Stimulated activated CD8-positive, alpha-beta memory T cell treated with anti-CD3 and anti-CD28 coated beads, Interleukin-15, amount 100 ng/mL, for 24 hours (primary cell): ENCODE results near the gene FHL1.
"Not testable (repeated sequence)": the region's sequence is repeated elsewhere in the genome, so short reads cannot be mapped to it uniquely, and the experiment has no call there.

Experiments
- DNase-seq: peaks from one replicate; pipeline ENCODE4 v3.0.0-alpha.2; 2020; ENCODE audit warnings: low read depth

The FHL1 gene

GRCh38 chrX:136147315-136147901, at the start of gene FHL1:
FHL1 (plus strand) TSS chrX:136147533.
- no peak for DNase-seq

GRCh38 chrX:136097871-136098805, 49.2 kb upstream of the FHL1 start:
- DNase-seq, result no peak

- DNase-seq, result no peak
Measured at GRCh38 chrX:136104936-136105335, 42.4 kb upstream of the FHL1 start.

- no peak for DNase-seq
Measured at GRCh38 chrX:136106920-136107528, 40.3 kb upstream of the FHL1 start.

GRCh38 chrX:136108905-136109304, 38.4 kb upstream of the FHL1 start:
- DNase-seq, result not testable (repeated sequence)

- DNase-seq, result no peak
Measured at GRCh38 chrX:136112286-136112685, 35.0 kb upstream of the FHL1 start.

GRCh38 chrX:136112778-136113177, 34.6 kb upstream of the FHL1 start:
- DNase-seq, result no peak

GRCh38 chrX:136115126-136115903, 32.0 kb upstream of the FHL1 start:
- DNase-seq, result no peak

- no peak for DNase-seq
Measured at GRCh38 chrX:136115904-136116297, 31.4 kb upstream of the FHL1 start.

- no peak for DNase-seq
Measured at GRCh38 chrX:136121788-136122187, 25.5 kb upstream of the FHL1 start.

GRCh38 chrX:136122207-136122606, 25.1 kb upstream of the FHL1 start:
- DNase-seq, result no peak

- no peak for DNase-seq
Measured at GRCh38 chrX:136125106-136125505, 22.2 kb upstream of the FHL1 start.

- no peak for DNase-seq
Measured at GRCh38 chrX:136126371-136126770, 21.0 kb upstream of the FHL1 start.

- DNase-seq, result no peak
Measured at GRCh38 chrX:136126872-136127406, 20.4 kb upstream of the FHL1 start.

GRCh38 chrX:136128743-136129142, 18.6 kb upstream of the FHL1 start:
- no peak for DNase-seq

GRCh38 chrX:136130931-136131833, 16.2 kb upstream of the FHL1 start:
- DNase-seq, result no peak

GRCh38 chrX:136138939-136139338, 8.4 kb upstream of the FHL1 start:
- DNase-seq, result no peak

- DNase-seq, result no peak
Measured at GRCh38 chrX:136141569-136141968, 5.8 kb upstream of the FHL1 start.

- no peak for DNase-seq
Measured at GRCh38 chrX:136142592-136142991, 4.7 kb upstream of the FHL1 start.

GRCh38 chrX:136143711-136144110, 3.6 kb upstream of the FHL1 start:
- no peak for DNase-seq
